Hematopoietic multipotent progenitor cell treated with erythropoietin and hydrocortisone succinate and interleukin-3 and kit ligand, for 15 days (in vitro differentiated cells): ENCODE data around the gene MACF1.
"Not testable (repeated sequence)": the region's sequence is repeated elsewhere in the genome, so short reads cannot be mapped to it uniquely, and the experiment has no call there.

Experiments used
- DNase-seq: peaks from one replicate; pipeline ENCODE4 v3.0.0-alpha.2; 2015; ENCODE audit warnings: low spot score

The MACF1 gene

GRCh38 chr1:39467108-39467720, 262.7 kb downstream of the MACF1 start:
- not testable (repeated sequence) for DNase-seq

GRCh38 chr1:39469150-39469549, 264.7 kb downstream of the MACF1 start:
- DNase-seq = no peak

GRCh38 chr1:39470040-39470439, 265.5 kb downstream of the MACF1 start:
- DNase-seq = no peak

DNA sequence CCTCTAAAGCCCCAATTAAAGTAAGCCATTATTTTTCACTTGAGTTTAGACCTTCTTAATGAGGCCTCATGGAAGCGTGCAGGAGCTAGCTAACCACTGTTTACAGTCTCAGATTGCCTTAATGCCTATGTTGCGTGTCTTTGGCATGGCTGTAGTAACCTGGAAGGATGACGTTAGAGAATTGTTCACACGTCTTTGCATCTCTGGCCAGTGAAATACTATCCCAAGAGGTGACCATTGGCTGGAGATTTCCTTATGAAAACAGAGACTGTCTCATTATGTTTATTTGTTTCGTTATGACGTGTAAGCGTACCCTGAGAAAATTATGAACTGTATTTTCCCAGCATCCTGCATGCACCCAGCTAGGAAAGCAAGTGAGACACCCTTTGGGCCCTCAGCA, 268.3 kb downstream of the MACF1 start:
- no peak for DNase-seq

DNA sequence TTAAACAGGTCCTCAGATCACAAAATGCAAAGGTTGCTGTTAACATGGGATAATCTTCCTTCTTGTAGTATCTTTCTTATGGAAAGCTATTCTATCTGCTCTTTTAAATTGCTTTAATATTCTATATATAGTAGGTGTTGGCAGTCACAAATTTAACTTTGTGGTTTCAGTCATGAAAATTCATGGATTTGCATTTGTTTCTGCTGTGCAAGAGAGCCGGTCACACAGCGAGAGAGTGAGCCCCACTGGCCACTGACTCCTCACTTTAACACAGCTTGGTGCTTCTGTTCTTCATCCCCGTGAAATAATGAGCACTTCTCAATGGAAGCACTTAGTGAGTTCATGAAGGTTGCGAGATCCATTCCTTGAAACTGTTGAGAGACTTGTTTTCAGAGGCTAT, 268.8 kb downstream of the MACF1 start:
- DNase-seq = no peak

GRCh38 chr1:39474810-39475209, 270.3 kb downstream of the MACF1 start:
- no peak for DNase-seq

- not testable (repeated sequence) for DNase-seq
These were observed 271.1 kb downstream of the MACF1 start for GRCh38 chr1:39475551-39475950.

DNA sequence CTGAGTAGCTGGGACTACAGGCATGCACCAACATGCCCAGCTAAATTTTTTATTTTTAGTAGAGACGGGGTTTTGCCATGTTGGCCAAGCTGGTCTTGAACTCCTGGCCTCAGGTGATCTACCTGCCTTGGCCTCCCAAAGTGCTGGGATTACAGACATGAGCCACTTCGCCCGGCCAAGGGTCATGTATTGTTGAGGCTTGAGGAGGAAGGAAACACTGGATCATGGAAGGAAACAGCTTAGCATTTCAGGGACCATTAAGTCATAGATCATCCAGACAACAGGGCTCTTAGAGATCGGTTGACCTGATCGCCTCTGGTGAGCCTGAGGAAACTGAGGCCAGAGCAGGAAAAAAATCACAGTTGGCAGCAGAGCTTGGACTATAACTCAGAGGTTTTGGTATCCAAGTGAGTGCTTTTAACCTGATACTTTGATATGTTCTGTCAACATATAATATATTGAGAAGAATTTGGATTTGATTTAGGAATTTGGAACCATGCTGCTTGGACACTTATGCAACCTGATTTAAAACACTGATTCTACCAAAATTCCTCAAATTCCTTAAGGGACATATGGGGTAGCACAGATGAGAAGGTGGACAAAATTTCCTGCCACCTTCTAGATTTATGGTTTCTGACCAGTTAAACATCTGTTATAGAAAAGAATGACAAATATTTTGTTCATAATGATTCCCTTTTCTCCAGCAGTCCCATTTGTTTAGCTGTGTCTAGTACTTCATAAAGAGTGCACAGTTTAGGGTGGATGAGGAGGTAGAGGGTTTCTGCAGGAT, 273.8 kb downstream of the MACF1 start:
- DNase-seq = no peak

GRCh38 chr1:39481289-39481688, 276.8 kb downstream of the MACF1 start:
- DNase-seq = no peak

GRCh38 chr1:39483276-39483675, 278.8 kb downstream of the MACF1 start:
- no peak for DNase-seq

GRCh38 chr1:39484564-39484963, 280.1 kb downstream of the MACF1 start:
- DNase-seq = no peak

DNA sequence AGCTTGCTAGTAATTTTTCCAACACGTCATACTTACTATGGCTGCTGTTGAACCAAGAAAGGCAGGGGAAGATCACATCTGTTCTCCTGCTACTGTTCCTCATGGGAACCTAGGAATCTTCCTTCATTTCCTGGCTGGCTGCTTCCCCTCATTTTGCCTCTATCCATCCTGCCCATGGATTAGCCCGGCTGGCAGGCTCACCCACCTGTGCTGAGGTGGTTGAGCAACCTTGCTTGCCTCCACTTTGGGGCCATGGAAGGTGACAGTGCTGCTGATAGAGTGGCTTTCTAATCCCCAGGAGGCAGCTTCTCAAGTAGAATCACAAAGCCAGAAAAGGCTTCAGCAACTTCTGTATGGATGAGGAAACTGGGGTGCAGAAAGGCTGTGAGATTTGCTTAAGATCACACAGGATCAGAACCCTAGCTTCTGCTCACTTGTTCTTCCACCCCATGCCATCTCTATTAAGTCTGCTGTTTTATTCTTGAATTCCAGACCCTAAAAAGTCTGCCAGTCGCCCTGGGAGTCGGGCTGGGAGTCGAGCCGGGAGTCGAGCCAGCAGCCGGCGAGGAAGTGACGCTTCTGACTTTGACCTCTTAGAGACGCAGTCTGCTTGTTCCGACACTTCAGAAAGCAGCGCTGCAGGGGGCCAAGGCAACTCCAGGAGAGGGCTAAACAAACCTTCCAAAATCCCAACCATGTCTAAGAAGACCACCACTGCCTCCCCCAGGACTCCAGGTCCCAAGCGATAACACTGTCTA, 280.7 kb downstream of the MACF1 start:
- DNase-seq = no peak

DNA sequence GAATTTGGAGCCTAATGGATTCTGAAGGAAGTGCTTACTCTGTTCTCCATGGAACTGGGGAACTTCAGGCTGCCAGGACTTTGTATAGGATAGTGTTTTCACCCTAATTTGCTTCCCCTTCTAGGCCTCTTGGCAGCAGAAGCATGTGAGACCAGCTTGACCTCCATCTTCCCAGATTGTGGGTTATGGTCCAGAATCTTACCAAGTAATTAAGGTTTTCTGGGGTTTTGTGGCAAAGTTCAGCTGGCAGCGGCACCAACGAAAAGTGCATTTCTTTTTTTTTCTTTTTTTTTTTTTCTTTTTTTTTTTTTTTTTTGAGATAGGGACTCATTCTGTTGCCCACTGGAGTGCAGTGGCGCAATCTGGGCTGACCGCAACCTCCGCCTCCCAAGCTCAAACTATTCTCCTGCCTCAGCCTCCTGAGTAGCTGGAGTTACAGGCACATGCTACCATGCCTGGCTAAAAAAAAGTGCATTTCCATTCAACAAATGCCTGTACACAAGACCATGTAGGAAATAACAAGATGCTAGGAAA, 283.6 kb downstream of the MACF1 start:
- no peak for DNase-seq

- DNase-seq = no peak
These were observed 284.5 kb downstream of the MACF1 start for GRCh38 chr1:39488793-39489566.

GRCh38 chr1:39489567-39490239, 285.2 kb downstream of the MACF1 start:
- no peak for DNase-seq

GRCh38 chr1:39490596-39491145, 286.2 kb downstream of the MACF1 start:
- no peak for DNase-seq

DNA sequence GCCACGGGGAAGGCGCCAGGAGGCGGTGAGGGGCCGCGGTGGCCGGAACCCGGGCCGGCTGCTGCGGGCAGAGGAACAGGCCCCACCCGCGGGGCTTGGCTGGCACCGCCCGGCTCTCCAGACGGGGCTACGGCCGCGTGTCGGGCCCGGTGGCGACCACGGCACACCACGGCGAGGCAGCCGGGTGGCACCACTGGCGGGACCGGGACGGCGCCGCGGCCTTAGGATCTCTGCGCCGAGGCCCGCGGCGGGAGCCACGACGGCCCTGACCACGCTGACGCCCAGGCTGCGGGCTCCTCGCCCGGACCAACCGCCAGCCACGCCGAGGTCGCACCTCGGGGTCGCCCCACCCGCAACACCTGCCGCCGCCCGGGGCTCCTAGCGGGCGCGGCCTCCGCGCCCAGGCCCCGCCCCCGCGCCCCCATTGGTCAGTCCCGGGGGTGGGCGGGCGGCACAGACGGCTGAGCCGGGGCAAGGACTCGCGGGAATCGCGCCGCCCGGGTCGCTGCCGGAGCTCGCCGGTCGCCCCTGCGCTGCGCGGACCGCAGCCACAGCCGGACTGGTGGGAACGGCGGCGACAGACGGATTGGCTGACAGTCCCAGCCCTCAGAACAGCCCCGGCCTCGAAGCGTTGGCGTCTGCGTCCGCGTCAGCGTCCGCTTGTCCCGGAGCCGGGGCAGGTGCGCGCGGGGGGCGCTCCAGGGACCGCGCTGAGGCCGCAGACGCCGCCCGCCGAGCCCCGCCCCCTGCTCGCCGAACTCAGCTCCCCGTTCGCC, 286.8 kb downstream of the MACF1 start, which contains the start of gene BMP8A:
Gene BMP8A, plus strand, starts transcription at position 491 of the 776 bp plus-strand sequence. CDS start 356 bp downstream, outside the sequence.
- peak; percentile 23 for DNase-seq

GRCh38 chr1:39492118-39493042, 287.9 kb downstream of the MACF1 start:
- not testable (repeated sequence) for DNase-seq
